ENCODE measurements around the gene MAPT. TPM values are rescaled to one million over a fixed set of nuclear protein-coding genes. Genes with fewer than 3 reads are reported as not detected.

Gene MAPT
- total RNA-seq, 4 donors from 2014 or later: 3.6 to 6.5 (median 4.5) TPM

DNA sequence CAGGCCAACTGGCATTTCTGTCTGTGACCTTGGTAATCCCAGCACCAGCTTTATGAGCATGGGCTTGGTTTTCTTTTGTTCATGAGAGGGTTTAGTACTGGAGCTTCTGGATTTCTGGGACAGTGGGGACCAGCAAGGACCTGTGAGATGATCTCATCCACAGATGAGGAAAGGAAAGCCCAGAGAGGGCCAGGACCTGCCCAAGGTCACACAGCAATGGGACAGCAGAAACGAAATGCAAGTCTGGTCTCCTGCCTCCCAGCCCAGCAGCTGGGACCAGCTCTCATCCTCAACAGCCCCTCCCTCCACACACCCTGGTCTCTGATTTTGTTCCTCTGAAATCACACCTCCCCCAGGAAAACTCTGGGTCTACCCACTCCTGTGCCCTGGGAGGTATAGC is 42.5 kb upstream of the MAPT start:
- Histone ChIP-seq H3K9me3 (no peaks in the 10 kb centered on the region), H3K4me1 (no peaks in the 10 kb centered on the region), H3K27ac (no peak overlapping the region), H3K36me3 (no peaks in the 10 kb centered on the region), H3K4me3 (no peak overlapping the region), H3K27me3 (peaks cover 14% of the 10 kb centered on the region)
- WGBS: 76% methylated on average over 1 of the region's 1 CpG
- TF ChIP-seq POLR2AphosphoS5 (IDR thresholded peaks at IDR 0.05): no peak
- TF ChIP-seq, protein P1, sequence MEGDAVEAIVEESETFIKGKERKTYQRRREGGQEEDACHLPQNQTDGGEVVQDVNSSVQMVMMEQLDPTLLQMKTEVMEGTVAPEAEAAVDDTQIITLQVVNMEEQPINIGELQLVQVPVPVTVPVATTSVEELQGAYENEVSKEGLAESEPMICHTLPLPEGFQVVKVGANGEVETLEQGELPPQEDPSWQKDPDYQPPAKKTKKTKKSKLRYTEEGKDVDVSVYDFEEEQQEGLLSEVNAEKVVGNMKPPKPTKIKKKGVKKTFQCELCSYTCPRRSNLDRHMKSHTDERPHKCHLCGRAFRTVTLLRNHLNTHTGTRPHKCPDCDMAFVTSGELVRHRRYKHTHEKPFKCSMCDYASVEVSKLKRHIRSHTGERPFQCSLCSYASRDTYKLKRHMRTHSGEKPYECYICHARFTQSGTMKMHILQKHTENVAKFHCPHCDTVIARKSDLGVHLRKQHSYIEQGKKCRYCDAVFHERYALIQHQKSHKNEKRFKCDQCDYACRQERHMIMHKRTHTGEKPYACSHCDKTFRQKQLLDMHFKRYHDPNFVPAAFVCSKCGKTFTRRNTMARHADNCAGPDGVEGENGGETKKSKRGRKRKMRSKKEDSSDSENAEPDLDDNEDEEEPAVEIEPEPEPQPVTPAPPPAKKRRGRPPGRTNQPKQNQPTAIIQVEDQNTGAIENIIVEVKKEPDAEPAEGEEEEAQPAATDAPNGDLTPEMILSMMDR (IDR thresholded peaks at IDR 0.05): no peak
- TF ChIP-seq POLR2A (IDR thresholded peaks at IDR 0.05): no peak
- no peak for TF ChIP-seq EP300 (IDR thresholded peaks at IDR 0.05)
- no peak for DNase-seq (ENCODE audit: low spot score in 2 of 2)

DNA sequence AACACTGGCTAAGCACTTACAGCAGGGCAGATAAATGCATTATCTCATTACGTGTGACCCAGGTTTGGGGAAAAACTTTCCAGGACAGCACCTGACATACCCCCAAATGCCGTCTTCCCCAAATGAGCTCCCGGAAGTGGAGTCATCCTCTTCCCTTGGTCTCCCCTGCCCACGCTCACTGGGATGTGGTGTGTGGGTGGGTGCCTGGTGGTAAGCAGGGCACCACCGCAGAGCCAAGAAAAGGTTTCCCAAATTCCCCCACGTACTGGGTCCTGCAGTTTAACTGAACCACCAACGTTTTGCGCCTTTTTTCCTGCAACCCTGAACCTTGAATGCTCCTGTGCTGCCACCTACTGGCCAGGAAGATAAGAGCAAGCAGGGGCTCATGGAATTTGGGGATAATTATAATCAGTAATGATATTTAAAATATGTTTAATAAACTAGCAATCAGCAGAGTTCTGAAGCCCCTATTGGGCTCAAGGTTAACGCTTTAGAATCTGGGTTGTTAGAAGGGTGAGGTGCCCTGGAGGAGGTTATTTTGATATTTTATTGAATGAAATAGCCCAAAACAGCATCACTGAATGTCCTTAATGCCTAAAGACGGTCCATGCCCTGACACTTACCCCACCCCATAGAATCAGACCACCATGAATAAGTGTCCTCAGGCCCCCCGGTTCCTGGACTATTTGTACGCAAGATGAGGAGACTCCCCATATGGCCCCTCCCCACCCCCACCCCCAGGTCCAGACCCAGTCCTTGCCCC is 41.6 kb upstream of the MAPT start:
- DNase-seq (ENCODE audit: low spot score in 2 of 2): no peak

DNA sequence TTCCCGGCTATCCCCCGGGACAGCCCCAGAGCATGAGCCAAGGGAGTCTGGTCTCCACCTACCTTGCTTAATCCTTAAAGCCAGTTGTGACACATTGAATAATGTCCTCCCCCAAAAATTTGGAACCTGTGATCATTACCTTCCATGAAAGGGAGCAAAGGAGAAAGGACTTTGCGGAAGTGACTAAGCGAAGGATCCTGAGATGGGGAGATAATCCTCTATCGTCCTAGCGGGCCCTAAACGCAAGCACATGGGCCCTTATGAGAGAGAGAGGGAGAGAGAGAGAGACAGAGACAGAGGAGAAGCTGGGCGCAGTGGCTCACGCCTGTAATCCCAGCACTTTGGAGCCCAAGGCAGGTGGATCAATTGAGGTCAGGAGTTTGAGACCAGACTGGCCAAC is 40.1 kb upstream of the MAPT start:
- no peak for DNase-seq (ENCODE audit: low spot score in 2 of 2)
- TF ChIP-seq, protein P1 (IDR thresholded peaks at IDR 0.05): no peak
- TF ChIP-seq POLR2AphosphoS5 (IDR thresholded peaks at IDR 0.05): no peak
- TF ChIP-seq EP300 (IDR thresholded peaks at IDR 0.05): no peak
- no peak for TF ChIP-seq POLR2A (IDR thresholded peaks at IDR 0.05)
- Histone ChIP-seq H3K36me3 (no peaks in the 10 kb centered on the region), H3K27ac (no peak overlapping the region), H3K4me3 (no peak overlapping the region), H3K4me1 (no peaks in the 10 kb centered on the region), H3K27me3 (peaks cover 25% of the 10 kb centered on the region), H3K9me3 (no peaks in the 10 kb centered on the region)
- WGBS: 82% methylated on average over 9 of the region's 9 CpGs

More for the DNA sequence above, 41.6 kb upstream of the MAPT start:
- no peaks in the 10 kb centered on the region for H3K9me3 ChIP-seq
- no peak for TF ChIP-seq EP300 (IDR thresholded peaks at IDR 0.05)
- TF ChIP-seq, protein P1 (IDR thresholded peaks at IDR 0.05): peak; percentile 76 to 85
- no peak overlapping the region for H3K27ac ChIP-seq
- H3K4me1 ChIP-seq: no peaks in the 10 kb centered on the region
- H3K27me3 ChIP-seq: peaks cover 14% of the 10 kb centered on the region
- no peak overlapping the region for H3K4me3 ChIP-seq
- WGBS: 24% methylated on average over 11 of the region's 12 CpGs
- no peaks in the 10 kb centered on the region for H3K36me3 ChIP-seq

DNA sequence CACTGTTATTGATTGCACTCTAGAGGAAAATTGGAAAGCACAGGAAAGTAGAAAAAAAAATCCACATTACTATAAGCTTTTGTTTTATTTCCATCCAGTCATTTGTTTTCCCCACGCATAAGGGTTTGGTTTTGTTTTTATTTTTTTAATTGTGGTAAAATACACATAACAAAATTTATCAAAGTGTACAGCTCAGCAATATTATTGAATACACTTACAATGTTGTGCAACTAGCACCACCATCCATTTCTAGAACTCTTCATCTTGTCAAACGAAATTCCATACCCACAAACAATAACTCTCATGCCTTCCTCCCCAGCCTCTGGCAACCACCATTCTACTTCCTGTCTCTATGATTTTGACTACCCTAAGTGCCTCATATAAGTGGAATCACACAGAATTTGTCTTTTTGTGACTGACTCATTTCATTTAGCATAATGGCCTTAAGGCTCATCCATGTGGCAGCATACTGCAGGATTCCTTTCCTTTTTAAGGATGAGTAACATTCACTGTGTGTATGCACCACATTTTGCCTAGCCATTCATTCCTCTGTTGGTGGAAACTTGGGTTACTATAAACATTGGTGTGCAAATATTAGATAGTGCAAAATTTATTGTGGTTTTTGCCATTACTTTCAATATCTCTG is 38.5 kb upstream of the MAPT start:
- Histone ChIP-seq H3K4me3 (no peak overlapping the region), H3K36me3 (no peaks in the 10 kb centered on the region), H3K4me1 (no peaks in the 10 kb centered on the region), H3K27ac (no peak overlapping the region), H3K9me3 (no peaks in the 10 kb centered on the region), H3K27me3 (peaks cover 31% of the 10 kb centered on the region)
- no peak for DNase-seq (ENCODE audit: low spot score in 2 of 2)
- WGBS: 55% methylated on average over 2 of the region's 2 CpGs
- TF ChIP-seq, protein P1 (IDR thresholded peaks at IDR 0.05): no peak
- TF ChIP-seq POLR2A (IDR thresholded peaks at IDR 0.05) (no peak), POLR2AphosphoS5 (IDR thresholded peaks at IDR 0.05) (no peak), EP300 (IDR thresholded peaks at IDR 0.05) (no peak)

DNA sequence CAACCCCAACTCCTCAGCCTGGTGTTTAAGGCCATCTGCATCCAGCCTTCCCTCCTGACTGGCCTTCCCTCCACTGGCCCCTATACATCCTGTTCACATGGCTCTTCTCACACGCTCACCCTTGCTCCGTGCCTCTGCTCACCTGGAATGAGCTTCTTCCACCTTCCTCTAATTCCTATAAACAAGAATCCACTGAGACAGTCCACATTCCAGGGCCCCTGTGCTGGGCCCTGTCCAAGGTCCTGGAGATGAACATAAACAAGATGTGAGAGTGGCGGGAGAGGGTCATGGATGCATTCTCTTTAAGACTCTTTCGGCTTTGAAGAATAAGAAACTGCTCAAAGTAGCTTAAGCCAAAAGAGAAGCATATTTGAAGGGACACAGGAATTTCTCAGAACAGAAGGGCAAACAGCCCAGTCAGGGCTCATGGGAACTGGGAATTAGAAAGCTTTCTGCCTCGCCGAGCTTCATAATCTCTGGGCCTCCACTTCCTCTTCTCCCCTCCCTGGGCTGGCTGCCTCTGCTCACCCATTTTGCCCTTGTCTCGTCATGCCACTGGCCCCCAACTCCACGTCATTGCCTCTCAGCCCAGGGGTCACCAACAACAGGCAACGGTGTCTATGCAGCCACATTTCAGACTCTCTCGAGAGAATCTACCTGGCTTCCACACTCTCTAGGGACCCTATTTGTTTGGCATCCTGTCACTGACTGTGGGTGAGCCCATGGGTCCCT is 36.2 kb upstream of the MAPT start:
- Histone ChIP-seq H3K9me3 (no peaks in the 10 kb centered on the region), H3K36me3 (no peaks in the 10 kb centered on the region), H3K4me1 (no peaks in the 10 kb centered on the region), H3K27me3 (peaks cover 33% of the 10 kb centered on the region), H3K4me3 (no peak overlapping the region), H3K27ac (no peak overlapping the region)
- no peak for TF ChIP-seq EP300 (IDR thresholded peaks at IDR 0.05)
- no peak for TF ChIP-seq POLR2AphosphoS5 (IDR thresholded peaks at IDR 0.05)
- TF ChIP-seq, protein P1 (IDR thresholded peaks at IDR 0.05): no peak
- TF ChIP-seq POLR2A (IDR thresholded peaks at IDR 0.05): no peak
- DNase-seq (ENCODE audit: low spot score in 2 of 2): no peak
- WGBS: 45% methylated on average over 10 of the region's 10 CpGs
